Natural killer cell (primary cell): ENCODE measurements around the gene ERGIC3. TPM values are rescaled to one million over a fixed set of nuclear protein-coding genes. Genes with fewer than 3 reads are reported as not detected.

ENCODE experiments used
- ATAC-seq, 3 donors: fragments of 150-1000 bp in 2 of 3; fragments of 200-7000 bp in 1 of 3; cut with Tn5 transposase; 1 replicate in 1 of 3; 2 replicates in 2 of 3; pipeline ENCODE4 v1.10.0; 2021; ENCODE audit warnings: mild to moderate bottlenecking in 2 of 3, moderate library complexity in 2 of 3
- DNase-seq, 2 donors: peaks; one replicate each; pipeline versions ENCODE4 v3.0.0 to v3.0.0-alpha.2; 2013 to 2021; ENCODE audit warnings: mixed read lengths in 1 of 2
- H3K27ac ChIP-seq: one replicate; pipeline ENCODE4 v1.5.1; 2013; ENCODE audit warnings: mild to moderate bottlenecking, low read length
- H3K27me3 ChIP-seq: one replicate; pipeline ENCODE4 v1.6.1; 2013; ENCODE audit warnings: low read length; ENCODE audit not compliant: control insufficient read depth, insufficient read depth
- H3K36me3 ChIP-seq: one replicate; pipeline ENCODE4 v1.6.1; 2013; ENCODE audit warnings: low read length; ENCODE audit not compliant: control insufficient read depth, insufficient read depth
- H3K4me1 ChIP-seq: one replicate; pipeline ENCODE4 v1.6.1; 2013; ENCODE audit warnings: low read length; ENCODE audit not compliant: control insufficient read depth, insufficient read depth
- H3K4me3 ChIP-seq: one replicate; pipeline ENCODE4 v1.5.1; 2013; ENCODE audit warnings: low read length
- H3K9me3 ChIP-seq: one replicate; pipeline ENCODE4 v1.6.1; 2013; ENCODE audit warnings: low read length; ENCODE audit not compliant: control insufficient read depth, insufficient read depth
- H3K27ac Mint-ChIP-seq, 2 donors: one replicate each; pipeline ENCODE4 v1.8.0; 2022; ENCODE audit warnings: mild to moderate bottlenecking in 2 of 2, mixed read lengths in 2 of 2, moderate library complexity in 1 of 2
- H3K27me3 Mint-ChIP-seq, 2 donors: one replicate each; pipeline ENCODE4 v1.8.0; 2022; ENCODE audit warnings: low read depth in 2 of 2, mixed read lengths in 2 of 2
- H3K36me3 Mint-ChIP-seq: one replicate; pipeline ENCODE4 v1.8.0; 2022; ENCODE audit warnings: mixed read lengths
- H3K4me1 Mint-ChIP-seq, 2 donors: one replicate each; pipeline ENCODE4 v1.8.0; 2022; ENCODE audit warnings: mixed read lengths in 2 of 2
- H3K4me3 Mint-ChIP-seq: one replicate; pipeline ENCODE4 v1.8.0; 2022; ENCODE audit warnings: mild to moderate bottlenecking, moderate library complexity, mixed read lengths
- H3K9me3 Mint-ChIP-seq, 2 donors: one replicate each; pipeline ENCODE4 v1.8.0; 2022; ENCODE audit warnings: mixed read lengths in 2 of 2
- CTCF ChIP-seq: fragments of 200-600 bp; IDR thresholded peaks from one replicate; pipeline ENCODE4 v1.8.0; 2022; ENCODE audit warnings: antibody characterized with exemption
- whole genome bisulfite sequencing: methylation state at CpG from one replicate; pipeline ENCODE4 v1.1.7; 2013; ENCODE audit warnings: missing lambda C conversion rate; ENCODE audit not compliant: insufficient coverage; 5-methylcytosine and 5-hydroxymethylcytosine counted together
- intact Hi-C: fragments of 100-400 bp; cut with micrococcal nuclease; formaldehyde crosslinking; loops from one replicate; pipeline ENCODE4 v1.14.2; 2022
- total RNA-seq, 4 donors: library from RNA; stranded (reverse); fragments of 120-200 nt in 1 of 4; gene quantifications; one replicate each; pipeline versions ENCODE4 v1.2.3 to v1.2.4, GENCODE V29; 2013 to 2022

Gene ERGIC3
- total RNA-seq, 3 donors from 2014 or later (not counting 1 experiment from before 2014, with no cell fraction given) = 128 to 130 (median 129) TPM

- Mint-ChIP-seq H3K4me1 (peaks cover 48 to 56% of the 10 kb centered on the region in 2 donors), H3K4me3 (no peak overlapping the region)
- no peak for DNase-seq
These were observed 34.8 kb upstream of the ERGIC3 start for GRCh38 chr20:35506872-35507638.

GRCh38 chr20:35508493-35509218, 33.2 kb upstream of the ERGIC3 start:
- intact Hi-C loops = no loop called here
- Histone ChIP-seq H3K4me1 (peaks cover 11% of the 10 kb centered on the region), H3K36me3 (peaks cover 87% of the 10 kb centered on the region), H3K4me3 (no peak overlapping the region), H3K27ac (no peak overlapping the region), H3K27me3 (no peaks in the 10 kb centered on the region), H3K9me3 (no peaks in the 10 kb centered on the region)
- no peak overlapping the region for H3K4me3 Mint-ChIP-seq
- H3K36me3 Mint-ChIP-seq = peaks cover under 1% of the 10 kb centered on the region
- H3K9me3 Mint-ChIP-seq = no peaks in the 10 kb centered on the region
- DNase-seq (no peak), ATAC-seq (no peak)
- no peak for TF ChIP-seq CTCF
- H3K27me3 Mint-ChIP-seq = no peaks in the 10 kb centered on the region
- WGBS = 83% methylated on average over 10 of the region's 10 CpGs
- no peak overlapping the region for H3K27ac Mint-ChIP-seq
- peaks cover 33 to 40% of the 10 kb centered on the region in 2 donors for H3K4me1 Mint-ChIP-seq

More at GRCh38 chr20:35506872-35507638, 34.8 kb upstream of the ERGIC3 start:
- 78% methylated on average over 6 of the region's 6 CpGs for WGBS
- Histone ChIP-seq H3K4me3 (no peak overlapping the region), H3K27ac (no peak overlapping the region), H3K27me3 (no peaks in the 10 kb centered on the region), H3K9me3 (no peaks in the 10 kb centered on the region), H3K36me3 (peaks cover 90% of the 10 kb centered on the region), H3K4me1 (peaks cover 21% of the 10 kb centered on the region)
- intact Hi-C loops = no loop called here
- peak in 1 of 3 donors; percentile 18 for ATAC-seq
- TF ChIP-seq CTCF = no peak
- Mint-ChIP-seq H3K9me3 (no peaks in the 10 kb centered on the region), H3K27me3 (no peaks in the 10 kb centered on the region), H3K27ac (peak overlapping the region; percentile 30 to 74), H3K36me3 (peaks cover 16% of the 10 kb centered on the region)

GRCh38 chr20:35510951-35511735, 30.7 kb upstream of the ERGIC3 start:
- no peak overlapping the region for H3K27ac ChIP-seq
- no peaks in the 10 kb centered on the region for H3K36me3 Mint-ChIP-seq
- no peak for TF ChIP-seq CTCF
- ATAC-seq = no peak
- no peaks in the 10 kb centered on the region for H3K27me3 ChIP-seq
- no peak overlapping the region for H3K27ac Mint-ChIP-seq
- no peak for DNase-seq
- H3K4me1 Mint-ChIP-seq = peaks cover 14 to 16% of the 10 kb centered on the region in 2 donors
- WGBS = 98% methylated on average over 9 of the region's 12 CpGs
- peaks cover 2% of the 10 kb centered on the region for H3K4me1 ChIP-seq
- no peaks in the 10 kb centered on the region for H3K9me3 Mint-ChIP-seq
- intact Hi-C loops = no loop called here
- H3K9me3 ChIP-seq = no peaks in the 10 kb centered on the region
- peaks cover 84% of the 10 kb centered on the region for H3K36me3 ChIP-seq
- no peaks in the 10 kb centered on the region for H3K27me3 Mint-ChIP-seq
- H3K4me3 ChIP-seq = no peak overlapping the region
- no peak overlapping the region for H3K4me3 Mint-ChIP-seq
